Measurements from ENCODE around the gene DPH3. TPM values are rescaled to one million over a fixed set of nuclear protein-coding genes. Genes with fewer than 3 reads are reported as not detected.

The DPH3 gene
- total and polyA plus RNA-seq, 4 donors, result 11.7 to 22.0 (median 16.3) TPM

GRCh38 chr3:16211176-16211904 is 53.4 kb downstream of the DPH3 start:
- 90 to 91% methylated on average over 9 of the region's 9 CpGs for WGBS, 2 donors
- ATAC-seq (ENCODE audit: insufficient read depth, low FRiP score), result no peak
- no peak overlapping the region for H3K27ac ChIP-seq (ENCODE audit: low read depth in 1 of 2, low read length in 1 of 2)

More at GRCh38 chr3:16211176-16211904, 53.4 kb downstream of the DPH3 start:
- peaks cover 0 to 2% (median 0%) of the 10 kb centered on the region in 5 donors for H3K4me1 ChIP-seq (ENCODE audit: control insufficient read depth in 5 of 5, insufficient read depth in 5 of 5, low read length in 5 of 5)
- DNase-seq, result no peak
- H3K9me3 ChIP-seq (ENCODE audit: control insufficient read depth in 4 of 4, insufficient read depth in 3 of 4, low read length in 3 of 4), result no peaks in the 10 kb centered on the region
- H3K36me3 ChIP-seq (ENCODE audit: control insufficient read depth in 4 of 4, insufficient read depth in 4 of 4, low read length in 4 of 4), result no peaks in the 10 kb centered on the region
- no peak overlapping the region for H3K4me3 ChIP-seq
- H3K9ac ChIP-seq (ENCODE audit: insufficient read depth in 1 of 2, low read length in 2 of 2), result no peak overlapping the region
- no peak for TF ChIP-seq CTCF (IDR thresholded peaks at IDR 0.05; ENCODE audit: control extremely low read depth, extremely low read depth)
- H3K27me3 ChIP-seq (ENCODE audit: control insufficient read depth in 3 of 3, insufficient read depth in 3 of 3, low read length in 2 of 3), result peaks cover 0 to 2% (median 0%) of the 10 kb centered on the region in 3 donors

Other genes with a start within 250 kb of the DPH3 start
- 1 to 10 TPM; 2.8 to 9.7 TPM for gene GALNT15, start 90.3 kb downstream of the DPH3 start, total RNA-seq
- 1 to 10 TPM; 6.8 to 8.4 TPM for gene GALNT15, start 90.3 kb downstream of the DPH3 start, polyA plus RNA-seq
- 10 to 100 TPM; 11.8 to 23.4 TPM for gene OXNAD1, start 269 bp upstream of the DPH3 start, total RNA-seq
- 1 to 10 TPM; 4.4 to 7.0 TPM for gene OXNAD1, start 269 bp upstream of the DPH3 start, polyA plus RNA-seq
- gene RFTN1, start 248.8 kb upstream of the DPH3 start, total RNA-seq, result 10 to 100 TPM; 50.8 to 82.5 TPM
- gene RFTN1, start 248.8 kb upstream of the DPH3 start, polyA plus RNA-seq, result 10 to 100 TPM; 33.8 to 55.9 TPM